ENCODE measurements around the gene MBNL3. TPM values are rescaled to one million over a fixed set of nuclear protein-coding genes. Genes with fewer than 3 reads are reported as not detected.
A peak's percentile ranks its signal among the peaks of the same experiment; 100 is the strongest.

The MBNL3 gene
- total RNA-seq, 3 donors from 2014 or later = 17.2 to 51.4 (median 40.6) TPM

- no peak for ATAC-seq
- no peak for TF ChIP-seq CTCF (IDR thresholded peaks at IDR 0.05)
- intact Hi-C loops (cut with DNase I, micrococcal nuclease) = no loop called here
These were observed 73.8 kb downstream of the MBNL3 start for GRCh38 chrX:132415012-132415411.

DNA sequence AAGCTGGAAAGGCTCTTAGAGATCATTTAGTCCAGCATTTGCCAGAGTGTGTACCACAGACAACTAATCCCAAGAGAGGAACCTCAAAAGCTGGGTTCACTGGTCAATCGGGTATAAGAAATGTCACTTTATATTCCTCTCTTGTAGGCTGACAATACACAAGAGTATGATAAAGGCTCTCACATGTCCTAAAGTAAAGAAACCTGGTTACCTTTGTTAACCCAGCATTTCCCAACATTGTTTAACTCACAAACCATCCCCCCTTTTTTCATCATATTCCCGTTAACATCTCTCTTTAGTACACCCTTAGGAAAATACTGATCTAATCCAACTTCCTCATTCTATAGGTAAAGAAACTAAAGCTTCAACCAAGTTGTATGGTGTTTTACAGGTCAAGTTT is 74.4 kb downstream of the MBNL3 start:
- DNase-seq = no peak
- Histone ChIP-seq H3K9me3 (no peaks in the 10 kb centered on the region), H3K36me3 (ENCODE audit: low read depth) (no peaks in the 10 kb centered on the region), H3K4me1 (ENCODE audit: low read depth) (no peaks in the 10 kb centered on the region), H3K4me3 (no peak overlapping the region)
- intact Hi-C loops (cut with DNase I, micrococcal nuclease) = no loop called here
- no peak for TF ChIP-seq CTCF (IDR thresholded peaks at IDR 0.05)
- no peak for ATAC-seq

More at GRCh38 chrX:132415012-132415411, 73.8 kb downstream of the MBNL3 start:
- Histone ChIP-seq H3K36me3 (ENCODE audit: low read depth) (no peaks in the 10 kb centered on the region), H3K9me3 (no peaks in the 10 kb centered on the region), H3K4me1 (ENCODE audit: low read depth) (no peaks in the 10 kb centered on the region), H3K4me3 (no peak overlapping the region)
- no peak for DNase-seq

GRCh38 chrX:132413459-132413858 is 75.4 kb downstream of the MBNL3 start:
- ATAC-seq = no peak
- no peaks in the 10 kb centered on the region for H3K4me1 ChIP-seq (ENCODE audit: low read depth)
- no peak for TF ChIP-seq CTCF (IDR thresholded peaks at IDR 0.05)

DNA sequence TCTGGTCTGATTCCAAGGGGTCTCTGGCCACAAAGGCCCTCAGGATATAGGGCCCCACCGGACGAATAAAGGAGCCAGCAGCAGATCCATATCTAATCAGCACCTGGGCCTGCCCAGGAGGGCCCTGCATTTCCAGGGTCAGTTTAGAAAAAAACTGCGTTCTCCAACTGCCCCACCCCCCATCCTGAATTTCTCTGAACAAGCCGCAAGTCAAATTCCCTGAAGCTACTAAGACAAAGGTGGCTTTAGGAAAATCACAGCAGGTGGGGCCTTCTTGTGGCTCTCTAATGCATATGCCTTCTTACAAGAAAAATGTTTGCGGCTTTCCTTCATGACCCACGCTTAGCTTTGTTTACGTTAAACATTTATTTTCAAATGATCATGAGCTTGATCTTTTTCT is 76.6 kb downstream of the MBNL3 start:
- ATAC-seq = no peak
- no peaks in the 10 kb centered on the region for H3K4me1 ChIP-seq (ENCODE audit: low read depth)
- no peaks in the 10 kb centered on the region for H3K9me3 ChIP-seq
- DNase-seq = no peak
- no peak for TF ChIP-seq CTCF (IDR thresholded peaks at IDR 0.05)
- no peak overlapping the region for H3K4me3 ChIP-seq
- intact Hi-C loops (cut with DNase I, micrococcal nuclease) = no loop called here
- H3K36me3 ChIP-seq (ENCODE audit: low read depth) = no peaks in the 10 kb centered on the region

More at GRCh38 chrX:132413459-132413858, 75.4 kb downstream of the MBNL3 start:
- H3K9me3 ChIP-seq = no peaks in the 10 kb centered on the region
- H3K4me3 ChIP-seq = no peak overlapping the region
- no peaks in the 10 kb centered on the region for H3K36me3 ChIP-seq (ENCODE audit: low read depth)
- no peak for DNase-seq
- intact Hi-C loops (cut with DNase I, micrococcal nuclease) = no loop called here

DNA sequence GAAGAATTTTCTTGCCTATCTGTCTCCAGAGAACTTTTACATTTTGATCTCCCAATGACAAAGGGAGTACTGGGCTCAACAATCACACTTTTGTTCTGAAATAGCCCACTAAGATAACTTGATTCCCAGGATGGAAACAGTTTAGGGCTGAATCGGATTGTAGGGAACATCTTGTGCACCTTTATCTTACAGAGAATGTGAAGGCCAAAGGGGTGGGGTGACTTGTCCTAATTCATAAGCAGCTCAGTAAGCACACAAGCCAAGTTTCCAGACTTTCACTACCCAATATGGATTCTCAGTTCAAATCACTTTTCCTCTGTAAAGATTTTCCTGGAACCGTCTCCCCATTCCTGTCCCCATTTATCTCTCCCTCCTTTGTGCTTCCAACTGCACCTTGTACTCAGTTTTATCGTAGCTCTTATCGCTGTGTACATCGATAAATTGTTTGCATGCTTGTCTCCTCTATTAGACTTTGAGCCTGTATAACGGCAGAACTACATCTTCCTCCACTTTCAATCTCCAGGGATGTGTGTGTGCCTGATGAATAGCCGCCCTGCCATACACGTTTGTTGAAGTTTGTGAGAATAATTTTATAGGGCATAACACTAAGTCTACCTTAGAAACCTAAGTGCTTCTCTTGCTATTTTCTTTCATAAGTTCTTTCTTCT is 77.4 kb downstream of the MBNL3 start:
- TF ChIP-seq CTCF (IDR thresholded peaks at IDR 0.05) = no peak
- DNase-seq = no peak
- Histone ChIP-seq H3K9me3 (no peaks in the 10 kb centered on the region), H3K36me3 (ENCODE audit: low read depth) (no peaks in the 10 kb centered on the region), H3K4me3 (no peak overlapping the region), H3K4me1 (ENCODE audit: low read depth) (no peaks in the 10 kb centered on the region)
- peak; percentile 54 for ATAC-seq
- intact Hi-C loops (cut with DNase I, micrococcal nuclease) = no loop called here
